Thyroid gland (tissue), 4 donors: ENCODE measurements around the gene ROCK2. TPM values are rescaled to one million over a fixed set of nuclear protein-coding genes. Genes with fewer than 3 reads are reported as not detected.

Experiments used
- DNase-seq, 2 donors: peaks; one replicate each; pipeline ENCODE4 v3.0.0-alpha.2; 2019
- H3K27ac ChIP-seq, 3 donors: fragments of 200-600 bp; sonication (generic); 1 replicate in 2 of 3; 2 replicates in 1 of 3; pipeline ENCODE4 v1.5.1; 2016 to 2019; ENCODE audit warnings: mild to moderate bottlenecking in 1 of 3, moderate library complexity in 1 of 3
- H3K27me3 ChIP-seq: fragments of 200-600 bp; sonication (generic); one replicate; pipeline ENCODE4 v1.5.1; 2019
- H3K36me3 ChIP-seq, 2 donors: fragments of 200-600 bp; sonication (generic); one replicate each; pipeline ENCODE4 v1.5.1; 2016 to 2019
- H3K4me1 ChIP-seq, 2 donors: fragments of 200-600 bp; sonication (generic); one replicate each; pipeline ENCODE4 v1.5.1; 2017 to 2019
- H3K4me3 ChIP-seq, 3 donors: fragments of 200-600 bp; sonication (generic); replicated peaks in 1 of 3; 1 replicate in 2 of 3; 2 replicates in 1 of 3; pipeline ENCODE4 v1.5.1; 2016; ENCODE audit warnings: mild to moderate bottlenecking in 1 of 3
- H3K9me3 ChIP-seq: fragments of 200-600 bp; sonication (generic); one replicate; pipeline ENCODE4 v1.5.1; 2017
- CTCF ChIP-seq, 6 experiments: fragments of 200-600 bp in 3 of 6; fragments of 450-650 bp in 3 of 6; sonication (generic) in 3 of 6; IDR thresholded peaks; one replicate each; pipeline ENCODE4 v1.5.1; 2016 to 2019; ENCODE audit warnings: antibody characterized with exemption in 6 of 6, mild to moderate bottlenecking in 2 of 6, inconsistent platforms in 1 of 6, moderate library complexity in 1 of 6
- POLR2A ChIP-seq, 2 donors: fragments of 450-650 bp; IDR thresholded peaks; one replicate each; pipeline ENCODE4 v1.6.1; 2017; ENCODE audit warnings: antibody characterized with exemption in 2 of 2, mild to moderate bottlenecking in 2 of 2, moderate library complexity in 1 of 2
- WGBS, 2 donors: methylation state at CpG; one replicate each; pipeline ENCODE4 v1.1.5; 2017; 5-methylcytosine and 5-hydroxymethylcytosine counted together
- intact Hi-C: fragments of 100-400 bp; cut with DNase I; formaldehyde crosslinking; loops from one replicate; pipeline ENCODE4 v1.15.1; 2023
- total RNA-seq, 4 donors: library from RNA; depleted of rRNA; stranded (reverse); fragments of >200 nt; gene quantifications; one replicate each; pipeline ENCODE4 v1.2.3, GENCODE V29; 2016

The ROCK2 gene
- total RNA-seq, 4 donors from 2014 or later: 37.3 to 47.5 (median 42.1) TPM

- Histone ChIP-seq H3K9me3 (no peaks in the 10 kb centered on the region), H3K4me1 (no peaks in the 10 kb centered on the region), H3K27ac (no peak overlapping the region), H3K36me3 (no peaks in the 10 kb centered on the region), H3K4me3 (no peak overlapping the region), H3K27me3 (no peaks in the 10 kb centered on the region)
- 88 to 91% methylated on average over 4 of the region's 4 CpGs for WGBS, 2 donors
- intact Hi-C loops: no loop called here
- no peak for TF ChIP-seq CTCF (IDR thresholded peaks at IDR 0.05)
- no peak for TF ChIP-seq POLR2A (IDR thresholded peaks at IDR 0.05)
- DNase-seq: no peak
Measured at GRCh38 chr2:11141319-11141718, 203.1 kb downstream of the ROCK2 start.

- H3K27ac ChIP-seq: no peak overlapping the region
- no peaks in the 10 kb centered on the region for H3K4me1 ChIP-seq
- 89 to 92% methylated on average over 4 of the region's 4 CpGs for WGBS, 2 donors
- H3K9me3 ChIP-seq: no peaks in the 10 kb centered on the region
- H3K4me3 ChIP-seq: no peak overlapping the region
- TF ChIP-seq POLR2A (IDR thresholded peaks at IDR 0.05) (no peak), CTCF (IDR thresholded peaks at IDR 0.05) (no peak)
- no peaks in the 10 kb centered on the region for H3K36me3 ChIP-seq
- no peak for DNase-seq
- intact Hi-C loops: no loop called here
- no peaks in the 10 kb centered on the region for H3K27me3 ChIP-seq
Measured at GRCh38 chr2:11140492-11140891, 203.9 kb downstream of the ROCK2 start.

- H3K36me3 ChIP-seq: no peaks in the 10 kb centered on the region
- intact Hi-C loops: loop anchor here (5.0 kb wide), 2 partner anchors 273 to 448 kb away; no protein-coding TSS in a partner anchor
Measured at GRCh38 chr2:11134349-11134748, 210.1 kb downstream of the ROCK2 start.

GRCh38 chr2:11133936-11134320 is 210.5 kb downstream of the ROCK2 start:
- Histone ChIP-seq H3K36me3 (no peaks in the 10 kb centered on the region), H3K4me3 (peak overlapping the region in 1 of 3 donors; percentile 49), H3K9me3 (no peaks in the 10 kb centered on the region), H3K4me1 (peaks cover 13 to 27% of the 10 kb centered on the region in 2 donors), H3K27me3 (no peaks in the 10 kb centered on the region), H3K27ac (no peak overlapping the region)
- DNase-seq: no peak
- WGBS, 2 donors: 68 to 72% methylated on average over 8 of the region's 8 CpGs
- TF ChIP-seq CTCF (IDR thresholded peaks at IDR 0.05) (no peak), POLR2A (IDR thresholded peaks at IDR 0.05) (no peak)
- intact Hi-C loops: loop anchor here (5.0 kb wide), 2 partner anchors 273 to 448 kb away; no protein-coding TSS in a partner anchor

More at GRCh38 chr2:11134349-11134748, 210.1 kb downstream of the ROCK2 start:
- no peak for DNase-seq
- H3K4me1 ChIP-seq: peaks cover 13 to 27% of the 10 kb centered on the region in 2 donors
- 88 to 93% methylated on average over 5 of the region's 5 CpGs for WGBS, 2 donors
- H3K9me3 ChIP-seq: no peaks in the 10 kb centered on the region
- no peak overlapping the region for H3K27ac ChIP-seq
- H3K4me3 ChIP-seq: no peak overlapping the region
- no peak for TF ChIP-seq CTCF (IDR thresholded peaks at IDR 0.05)
- no peak for TF ChIP-seq POLR2A (IDR thresholded peaks at IDR 0.05)
- H3K27me3 ChIP-seq: no peaks in the 10 kb centered on the region

- Histone ChIP-seq H3K4me3 (peak overlapping the region; percentile 30 to 49 (median 41)), H3K9me3 (no peaks in the 10 kb centered on the region), H3K4me1 (peaks cover 13 to 27% of the 10 kb centered on the region in 2 donors), H3K27ac (no peak overlapping the region), H3K36me3 (no peaks in the 10 kb centered on the region), H3K27me3 (no peaks in the 10 kb centered on the region)
- 14 to 16% methylated on average over 23 to 24 of the region's 25 CpGs for WGBS, 2 donors
- TF ChIP-seq CTCF (IDR thresholded peaks at IDR 0.05): no peak
- no peak for TF ChIP-seq POLR2A (IDR thresholded peaks at IDR 0.05)
- peak; percentile 16 to 20 for DNase-seq
- intact Hi-C loops: loop anchor here (5.0 kb wide), 2 partner anchors 274 to 449 kb away; no protein-coding TSS in a partner anchor
Measured at GRCh38 chr2:11133238-11133935, 211.0 kb downstream of the ROCK2 start.
